Vagina (tissue), 2 donors: Measurements from ENCODE around the gene PRR5L.

Experiments used
- POLR2AphosphoS5 ChIP-seq, 2 donors: sonication (generic); formaldehyde crosslinking; IDR thresholded peaks; one replicate each; pipeline ENCODE4 v1.9.0; 2017; ENCODE audit warnings: antibody characterized with exemption in 2 of 2, mild to moderate bottlenecking in 2 of 2, low read depth in 1 of 2; ENCODE audit not compliant: insufficient read depth in 1 of 2
- TF ChIP-seq, protein P1 (sequence below), 3 experiments: fragments of 450-650 bp in 2 of 3; fragments of 200-600 bp in 1 of 3; sonication (generic) in 1 of 3; IDR thresholded peaks; one replicate each; pipeline ENCODE4 v1.5.1; 2017 to 2019; ENCODE audit warnings: antibody characterized with exemption in 3 of 3, mild to moderate bottlenecking in 2 of 3, moderate library complexity in 2 of 3

DNA sequence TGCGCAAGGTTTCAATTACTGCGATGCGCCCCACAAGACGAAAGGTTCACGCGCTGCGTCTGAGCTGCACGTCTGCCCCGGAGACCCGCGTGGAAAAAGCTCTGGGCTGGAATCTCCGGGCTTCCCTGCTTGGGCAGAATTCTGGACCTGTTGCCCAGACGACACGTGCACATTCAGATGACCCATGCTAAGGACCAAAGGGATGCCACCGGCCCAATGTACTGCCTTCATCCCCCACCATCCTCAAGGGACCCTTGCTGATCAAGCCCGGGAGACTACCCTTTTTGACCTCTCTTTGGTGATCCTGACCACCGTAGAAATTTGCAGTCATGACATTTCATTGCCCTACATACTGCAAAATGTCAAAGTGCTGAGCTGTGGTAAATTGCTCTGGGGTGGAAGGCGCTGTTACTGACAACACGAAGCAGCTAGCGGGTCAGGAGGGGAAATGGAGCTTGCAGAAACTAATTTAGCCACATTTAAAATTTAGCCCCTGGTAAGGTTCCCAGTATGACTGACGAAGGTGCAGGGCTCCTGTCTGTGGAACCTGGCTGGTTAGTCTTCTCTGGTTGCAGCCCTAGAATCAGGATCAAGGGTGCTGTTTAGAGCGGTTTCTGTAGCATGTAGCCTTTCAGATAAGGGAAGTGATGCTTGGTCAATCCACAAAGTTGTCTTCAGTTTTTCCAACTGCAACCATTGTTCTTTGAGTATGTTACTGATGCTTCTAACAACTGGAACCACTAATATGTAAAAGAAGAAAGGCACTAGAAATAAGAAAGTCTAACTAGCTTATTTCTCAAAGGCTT, 81.9 kb downstream of the PRR5L start:
- peak in 1 of 2 donors; percentile 36 for TF ChIP-seq POLR2AphosphoS5 (IDR thresholded peaks at IDR 0.05; ENCODE audit: insufficient read depth in 1 of 2, low read depth in 1 of 2)
- TF ChIP-seq, protein P1, sequence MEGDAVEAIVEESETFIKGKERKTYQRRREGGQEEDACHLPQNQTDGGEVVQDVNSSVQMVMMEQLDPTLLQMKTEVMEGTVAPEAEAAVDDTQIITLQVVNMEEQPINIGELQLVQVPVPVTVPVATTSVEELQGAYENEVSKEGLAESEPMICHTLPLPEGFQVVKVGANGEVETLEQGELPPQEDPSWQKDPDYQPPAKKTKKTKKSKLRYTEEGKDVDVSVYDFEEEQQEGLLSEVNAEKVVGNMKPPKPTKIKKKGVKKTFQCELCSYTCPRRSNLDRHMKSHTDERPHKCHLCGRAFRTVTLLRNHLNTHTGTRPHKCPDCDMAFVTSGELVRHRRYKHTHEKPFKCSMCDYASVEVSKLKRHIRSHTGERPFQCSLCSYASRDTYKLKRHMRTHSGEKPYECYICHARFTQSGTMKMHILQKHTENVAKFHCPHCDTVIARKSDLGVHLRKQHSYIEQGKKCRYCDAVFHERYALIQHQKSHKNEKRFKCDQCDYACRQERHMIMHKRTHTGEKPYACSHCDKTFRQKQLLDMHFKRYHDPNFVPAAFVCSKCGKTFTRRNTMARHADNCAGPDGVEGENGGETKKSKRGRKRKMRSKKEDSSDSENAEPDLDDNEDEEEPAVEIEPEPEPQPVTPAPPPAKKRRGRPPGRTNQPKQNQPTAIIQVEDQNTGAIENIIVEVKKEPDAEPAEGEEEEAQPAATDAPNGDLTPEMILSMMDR (IDR thresholded peaks at IDR 0.05): no peak
